Aorta (tissue), 4 donors: ENCODE measurements around the gene TMEM80. TPM values are rescaled to one million over a fixed set of nuclear protein-coding genes. Genes with fewer than 3 reads are reported as not detected.

ENCODE experiments used
- polyA plus RNA-seq, 2 donors: library from polyadenylated mRNA; stranded (reverse); fragments of 200-250 nt; gene quantifications; one replicate each; pipeline ENCODE4 v1.2.3, GENCODE V29; 2013
- total RNA-seq, 2 donors: library from RNA; stranded (reverse); fragmentation: NEBNext Ultra II Directional; extraction: Animal tissue kit (Norgen Biotek cat#: 25700); gene quantifications; one replicate each; pipeline ENCODE4 v1.2.1, GENCODE V29; 2021
- donor health status: healthy with polysubstance abuse.
- donor health status: Bipolar disorder and iron deficiency.
- donor health status: DM: no; HTN: no; CAD: no.
- donor health status: DM: yes; HTN: yes; CAD: no.

The TMEM80 gene
- total and polyA plus RNA-seq, 4 donors, result 8.4 to 31.2 (median 19.3) TPM

Other genes with a start within 250 kb of the TMEM80 start
- 10 to 100 TPM; 19.2 to 34.1 TPM for gene PTDSS2, start 245.5 kb upstream of the TMEM80 start, total RNA-seq
- 10 to 100 TPM; 10.1 to 47.6 TPM for gene PTDSS2, start 245.5 kb upstream of the TMEM80 start, polyA plus RNA-seq
- gene RNH1, start 188.6 kb upstream of the TMEM80 start, total RNA-seq, result 100 to 1,000 TPM; 146 to 184 TPM
- 100 to 1,000 TPM; 125 to 224 TPM for gene RNH1, start 188.6 kb upstream of the TMEM80 start, polyA plus RNA-seq
- 10 to 100 TPM; 35.9 to 44.9 TPM for gene HRAS, start 160.2 kb upstream of the TMEM80 start, total RNA-seq
- 100 to 1,000 TPM in 1 of 2 donors, 10 to 100 TPM in 1; 75.9 to 142 TPM for gene HRAS, start 160.2 kb upstream of the TMEM80 start, polyA plus RNA-seq
- gene LRRC56, start 158.3 kb upstream of the TMEM80 start, total RNA-seq, result 1 to 10 TPM; 1.0 to 1.3 TPM
- gene LRRC56, start 158.3 kb upstream of the TMEM80 start, polyA plus RNA-seq, result 1 to 10 TPM in 1 of 2 donors, under 1 TPM in 1; 0.25 to 1.5 TPM
- gene LMNTD2, start 135.1 kb upstream of the TMEM80 start, total RNA-seq, result 1 to 10 TPM; 1.4 to 1.9 TPM
- gene LMNTD2, start 135.1 kb upstream of the TMEM80 start, polyA plus RNA-seq, result 1 to 10 TPM; 1.7 to 1.9 TPM
- 1 to 10 TPM; 5.6 to 8.5 TPM for gene RASSF7, start 134.8 kb upstream of the TMEM80 start, total RNA-seq
- 1 to 10 TPM; 8.4 to 9.9 TPM for gene RASSF7, start 134.8 kb upstream of the TMEM80 start, polyA plus RNA-seq
- 10 to 100 TPM; 26.6 to 32.4 TPM for gene PHRF1, start 119.3 kb upstream of the TMEM80 start, total RNA-seq
- 10 to 100 TPM in 1 of 2 donors, 1 to 10 TPM in 1; 7.6 to 18.1 TPM for gene PHRF1, start 119.3 kb upstream of the TMEM80 start, polyA plus RNA-seq
- gene IRF7, start 79.9 kb upstream of the TMEM80 start, total RNA-seq, result 10 to 100 TPM; 23.3 to 30.9 TPM
- gene IRF7, start 79.9 kb upstream of the TMEM80 start, polyA plus RNA-seq, result 10 to 100 TPM; 13.4 to 29.3 TPM
- not detected for gene CDHR5, start 70.9 kb upstream of the TMEM80 start, total RNA-seq
- gene CDHR5, start 70.9 kb upstream of the TMEM80 start, polyA plus RNA-seq, result 10 to 100 TPM in 1 of 2 donors, under 1 TPM in 1; 0.79 to 39.8 TPM
- gene SCT, start 68.6 kb upstream of the TMEM80 start, total RNA-seq, result not detected
- not detected for gene SCT, start 68.6 kb upstream of the TMEM80 start, polyA plus RNA-seq
- 1 to 10 TPM; 1.3 to 2.1 TPM for gene DRD4, start 58.5 kb upstream of the TMEM80 start, total RNA-seq
- gene DRD4, start 58.5 kb upstream of the TMEM80 start, polyA plus RNA-seq, result 1 to 10 TPM in 1 of 2 donors, not detected in 1; 3.4 TPM
- gene DEAF1, start 594 bp upstream of the TMEM80 start, total RNA-seq, result 10 to 100 TPM; 32.2 to 59.5 TPM
- gene DEAF1, start 594 bp upstream of the TMEM80 start, polyA plus RNA-seq, result 10 to 100 TPM; 15.7 to 53.0 TPM
- gene EPS8L2, start 10.4 kb downstream of the TMEM80 start, total RNA-seq, result 10 to 100 TPM; 41.0 to 45.1 TPM
- 100 to 1,000 TPM in 1 of 2 donors, 10 to 100 TPM in 1; 64.6 to 102 TPM for gene EPS8L2, start 10.4 kb downstream of the TMEM80 start, polyA plus RNA-seq
- 100 to 1,000 TPM; 113 to 130 TPM for gene TALDO1, start 51.6 kb downstream of the TMEM80 start, total RNA-seq
- 100 to 1,000 TPM; 122 to 187 TPM for gene TALDO1, start 51.6 kb downstream of the TMEM80 start, polyA plus RNA-seq
- 10 to 100 TPM; 36.1 to 52.7 TPM for gene GATD1, start 81.7 kb downstream of the TMEM80 start, total RNA-seq
- gene GATD1, start 81.7 kb downstream of the TMEM80 start, polyA plus RNA-seq, result 10 to 100 TPM in 1 of 2 donors, 1 to 10 TPM in 1; 9.6 to 32.5 TPM
- not detected for gene CEND1, start 94.3 kb downstream of the TMEM80 start, total RNA-seq
- gene CEND1, start 94.3 kb downstream of the TMEM80 start, polyA plus RNA-seq, result under 1 TPM in 1 of 2 donors, not detected in 1; 0.10 TPM
- 10 to 100 TPM; 10.1 to 12.9 TPM for gene SLC25A22, start 102.5 kb downstream of the TMEM80 start, total RNA-seq
- gene SLC25A22, start 102.5 kb downstream of the TMEM80 start, polyA plus RNA-seq, result 1 to 10 TPM; 3.2 to 5.6 TPM
- gene PIDD1, start 109.4 kb downstream of the TMEM80 start, total RNA-seq, result 10 to 100 TPM in 1 of 2 donors, 1 to 10 TPM in 1; 8.5 to 14.7 TPM
- 10 to 100 TPM; 15.3 to 71.4 TPM for gene PIDD1, start 109.4 kb downstream of the TMEM80 start, polyA plus RNA-seq
- 1,000 to 10,000 TPM; 1,300 to 1,387 TPM for gene RPLP2, start 114.2 kb downstream of the TMEM80 start, total RNA-seq
- 1,000 to 10,000 TPM; 1,256 to 1,452 TPM for gene RPLP2, start 114.2 kb downstream of the TMEM80 start, polyA plus RNA-seq
- 100 to 1,000 TPM; 116 to 121 TPM for gene PNPLA2, start 123.1 kb downstream of the TMEM80 start, total RNA-seq
- gene PNPLA2, start 123.1 kb downstream of the TMEM80 start, polyA plus RNA-seq, result 100 to 1,000 TPM in 1 of 2 donors, 10 to 100 TPM in 1; 33.7 to 240 TPM
- gene CRACR2B, start 132.1 kb downstream of the TMEM80 start, total RNA-seq, result 10 to 100 TPM in 1 of 2 donors, 1 to 10 TPM in 1; 2.2 to 10.0 TPM
- gene CRACR2B, start 132.1 kb downstream of the TMEM80 start, polyA plus RNA-seq, result 10 to 100 TPM in 1 of 2 donors, 1 to 10 TPM in 1; 4.8 to 10.5 TPM
- gene CD151, start 137.1 kb downstream of the TMEM80 start, total RNA-seq, result 100 to 1,000 TPM; 620 to 681 TPM
- gene CD151, start 137.1 kb downstream of the TMEM80 start, polyA plus RNA-seq, result 1,000 to 10,000 TPM in 1 of 2 donors, 100 to 1,000 TPM in 1; 860 to 1,186 TPM
- gene POLR2L, start 146.7 kb downstream of the TMEM80 start, total RNA-seq, result 10 to 100 TPM; 57.5 to 69.2 TPM
- gene POLR2L, start 146.7 kb downstream of the TMEM80 start, polyA plus RNA-seq, result 100 to 1,000 TPM; 140 to 152 TPM
- 10 to 100 TPM; 42.9 to 95.1 TPM for gene TSPAN4, start 147.0 kb downstream of the TMEM80 start, total RNA-seq
- 10 to 100 TPM; 28.4 to 79.1 TPM for gene TSPAN4, start 147.0 kb downstream of the TMEM80 start, polyA plus RNA-seq
- gene CHID1, start 215.0 kb downstream of the TMEM80 start, total RNA-seq, result 10 to 100 TPM; 55.4 to 77.4 TPM
- 10 to 100 TPM; 29.6 to 60.3 TPM for gene CHID1, start 215.0 kb downstream of the TMEM80 start, polyA plus RNA-seq
- 100 to 1,000 TPM in 1 of 2 donors, 10 to 100 TPM in 1; 93.3 to 147 TPM for gene AP2A2, start 230.1 kb downstream of the TMEM80 start, total RNA-seq
- 10 to 100 TPM; 14.0 to 47.3 TPM for gene AP2A2, start 230.1 kb downstream of the TMEM80 start, polyA plus RNA-seq